KMS-11 (cell line): ENCODE measurements around the gene HPSE2.

Experiments used
- H2AFZ ChIP-seq: fragments of 200-600 bp; sonication (generic); 2 replicates; pipeline ENCODE4 v1.6.1; 2016; ENCODE audit warnings: antibody characterized with exemption, mixed run types, low read depth
- H3K27ac ChIP-seq: fragments of 200-600 bp; sonication (generic); 2 replicates; pipeline ENCODE4 v1.6.1; 2016; ENCODE audit warnings: mild to moderate bottlenecking, mixed run types
- H3K27me3 ChIP-seq: fragments of 200-600 bp; sonication (generic); 2 replicates; pipeline ENCODE4 v1.6.1; 2017; ENCODE audit warnings: mild to moderate bottlenecking, low read depth, mixed run types, moderate library complexity; ENCODE audit not compliant: insufficient read depth
- H3K36me3 ChIP-seq: fragments of 200-600 bp; sonication (generic); 2 replicates; pipeline ENCODE4 v1.6.1; 2017; ENCODE audit warnings: mild to moderate bottlenecking, mixed run types; ENCODE audit not compliant: insufficient read depth
- H3K4me1 ChIP-seq: fragments of 200-600 bp; sonication (generic); 2 replicates; pipeline ENCODE4 v1.6.1; 2016; ENCODE audit warnings: mild to moderate bottlenecking, low read depth, mixed run types; ENCODE audit not compliant: poor library complexity, severe bottlenecking
- H3K4me2 ChIP-seq: fragments of 200-600 bp; sonication (generic); 2 replicates; pipeline ENCODE4 v1.7.0; 2016; ENCODE audit warnings: mild to moderate bottlenecking, mixed run types
- H3K4me3 ChIP-seq: fragments of 200-600 bp; sonication (generic); IDR thresholded peaks from 2 replicates; pipeline ENCODE4 v1.6.1; 2017; ENCODE audit warnings: low read depth, low read length, mixed read lengths; ENCODE audit not compliant: insufficient read depth
- H3K79me2 ChIP-seq: fragments of 200-600 bp; sonication (generic); 2 replicates; pipeline ENCODE4 v1.6.1; 2016; ENCODE audit warnings: low read depth, mixed run types; ENCODE audit not compliant: insufficient read depth
- H3K9ac ChIP-seq: fragments of 200-600 bp; sonication (generic); 2 replicates; pipeline ENCODE4 v1.6.1; 2016; ENCODE audit warnings: mild to moderate bottlenecking, mixed run types
- H4K20me1 ChIP-seq: fragments of 200-600 bp; sonication (generic); 2 replicates; pipeline ENCODE4 v1.6.1; 2016; ENCODE audit warnings: mild to moderate bottlenecking, mixed run types; ENCODE audit not compliant: insufficient read depth
- CTCF ChIP-seq: fragments of 200-600 bp; sonication (generic); conservative IDR thresholded peaks from 2 replicates; pipeline ENCODE4 v1.6.1; 2017; ENCODE audit warnings: low read depth, mild to moderate bottlenecking, antibody characterized with exemption, low read length, moderate library complexity, mixed read lengths

Gene HPSE2

GRCh38 chr10:98980353-98980752 is 255.3 kb downstream of the HPSE2 start:
- Histone ChIP-seq H3K79me2 (no peaks in the 10 kb centered on the region), H3K36me3 (no peaks in the 10 kb centered on the region), H3K27ac (no peak overlapping the region), H3K4me2 (no peak overlapping the region), H3K27me3 (no peaks in the 10 kb centered on the region), H3K4me3 (no peak overlapping the region), H3K4me1 (no peaks in the 10 kb centered on the region), H2AFZ (no peak overlapping the region), H4K20me1 (no peaks in the 10 kb centered on the region), H3K9ac (no peak overlapping the region)
- no peak for TF ChIP-seq CTCF

GRCh38 chr10:98971464-98971863 is 264.2 kb downstream of the HPSE2 start:
- Histone ChIP-seq H3K9ac (no peak overlapping the region), H3K4me2 (no peak overlapping the region), H3K4me3 (no peak overlapping the region), H4K20me1 (no peaks in the 10 kb centered on the region), H2AFZ (no peak overlapping the region), H3K4me1 (no peaks in the 10 kb centered on the region), H3K36me3 (no peaks in the 10 kb centered on the region), H3K79me2 (no peaks in the 10 kb centered on the region), H3K27me3 (no peaks in the 10 kb centered on the region), H3K27ac (no peak overlapping the region)
- no peak for TF ChIP-seq CTCF

DNA sequence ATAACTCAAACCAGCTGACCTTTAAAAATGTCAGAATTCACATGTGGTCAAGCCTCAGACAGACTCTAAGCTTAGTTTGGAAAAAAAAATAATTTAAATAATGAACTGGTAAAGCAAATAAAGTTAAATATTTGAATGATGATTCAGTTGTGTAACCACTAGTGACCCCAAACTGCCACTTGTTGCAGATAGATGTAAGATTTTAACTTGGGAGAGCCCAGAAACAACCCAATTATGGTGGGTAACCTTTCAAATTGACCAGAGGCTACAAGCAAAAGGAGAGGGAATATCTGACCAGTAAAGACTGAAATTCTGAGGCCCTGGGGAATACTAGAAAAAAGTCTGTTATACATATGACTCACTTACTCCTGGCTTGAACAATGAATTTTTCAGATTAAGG is 268.1 kb downstream of the HPSE2 start:
- Histone ChIP-seq H3K4me1 (no peaks in the 10 kb centered on the region), H3K27ac (no peak overlapping the region), H3K9ac (no peak overlapping the region), H2AFZ (no peak overlapping the region), H3K27me3 (no peaks in the 10 kb centered on the region), H3K4me3 (no peak overlapping the region), H3K79me2 (no peaks in the 10 kb centered on the region), H3K36me3 (no peaks in the 10 kb centered on the region), H3K4me2 (no peak overlapping the region), H4K20me1 (no peaks in the 10 kb centered on the region)
- TF ChIP-seq CTCF: no peak

DNA sequence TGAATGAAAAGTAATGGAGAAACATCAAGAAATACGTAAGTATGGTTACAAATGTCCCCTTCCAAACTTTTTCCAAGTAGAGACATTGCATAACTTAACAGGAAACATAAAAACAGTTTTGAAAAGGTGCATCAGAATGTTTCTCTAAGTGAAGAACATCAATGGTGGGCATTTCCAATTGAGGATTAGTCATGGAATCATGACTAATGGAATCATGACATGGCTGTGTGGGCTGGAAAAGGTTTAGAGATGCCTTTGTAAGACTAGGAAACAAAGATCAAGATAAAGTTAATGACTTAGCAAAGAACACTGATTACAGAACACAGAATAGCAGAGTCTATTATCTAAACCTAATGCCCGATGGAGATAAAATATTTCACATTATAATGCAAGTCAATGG is 272.0 kb downstream of the HPSE2 start:
- H3K4me2 ChIP-seq: no peak overlapping the region
- H3K79me2 ChIP-seq: no peaks in the 10 kb centered on the region
- H4K20me1 ChIP-seq: no peaks in the 10 kb centered on the region
- H3K9ac ChIP-seq: no peak overlapping the region
- no peak overlapping the region for H3K4me3 ChIP-seq
- TF ChIP-seq CTCF: no peak
- no peak overlapping the region for H3K27ac ChIP-seq
- no peaks in the 10 kb centered on the region for H3K27me3 ChIP-seq
- no peak overlapping the region for H2AFZ ChIP-seq
- no peaks in the 10 kb centered on the region for H3K4me1 ChIP-seq
- no peaks in the 10 kb centered on the region for H3K36me3 ChIP-seq

GRCh38 chr10:98959379-98959778 is 276.3 kb downstream of the HPSE2 start:
- Histone ChIP-seq H3K79me2 (no peaks in the 10 kb centered on the region), H4K20me1 (no peaks in the 10 kb centered on the region), H2AFZ (no peak overlapping the region)

More at GRCh38 chr10:98959379-98959778, 276.3 kb downstream of the HPSE2 start:
- no peak for TF ChIP-seq CTCF
- Histone ChIP-seq H3K27ac (no peak overlapping the region), H3K4me1 (no peaks in the 10 kb centered on the region), H3K4me3 (no peak overlapping the region), H3K36me3 (no peaks in the 10 kb centered on the region), H3K9ac (no peak overlapping the region), H3K4me2 (no peak overlapping the region), H3K27me3 (no peaks in the 10 kb centered on the region)
